ENCODE results near the gene CEP41. TPM values are rescaled to one million over a fixed set of nuclear protein-coding genes. Genes with fewer than 3 reads are reported as not detected.

The CEP41 gene
- total RNA-seq, 3 donors from 2014 or later = 5.9 to 8.9 (median 7.0) TPM

GRCh38 chr7:130486114-130486953 is 45.5 kb upstream of the CEP41 start:
- intact Hi-C loops (cut with DNase I; ENCODE audit: low total_unique reads) = no loop called here
- peak; percentile 50 to 77 (median 71) for TF ChIP-seq CTCF (IDR thresholded peaks at IDR 0.05)
- no peak for TF ChIP-seq POLR2A (IDR thresholded peaks at IDR 0.05)

GRCh38 chr7:130485734-130486113 is 44.9 kb upstream of the CEP41 start:
- Histone ChIP-seq H3K4me1 (no peaks in the 10 kb centered on the region), H3K9me3 (no peaks in the 10 kb centered on the region), H3K36me3 (no peaks in the 10 kb centered on the region), H3K4me3 (peak overlapping the region; percentile 35 to 73 (median 60)), H3K27ac (peak overlapping the region; percentile 81 to 83), H3K27me3 (no peaks in the 10 kb centered on the region)
- intact Hi-C loops (cut with DNase I; ENCODE audit: low total_unique reads) = no loop called here
- no peak for DNase-seq (ENCODE audit: low spot score in 2 of 2)
- no peak for TF ChIP-seq CTCF (IDR thresholded peaks at IDR 0.05)
- no peak for TF ChIP-seq POLR2A (IDR thresholded peaks at IDR 0.05)
- TF ChIP-seq POLR2AphosphoS5 (IDR thresholded peaks at IDR 0.05) = no peak

More at GRCh38 chr7:130486114-130486953, 45.5 kb upstream of the CEP41 start:
- peak overlapping the region; percentile 35 to 73 (median 60) for H3K4me3 ChIP-seq
- H3K36me3 ChIP-seq = no peaks in the 10 kb centered on the region
- H3K27me3 ChIP-seq = no peaks in the 10 kb centered on the region
- H3K4me1 ChIP-seq = no peaks in the 10 kb centered on the region
- peak overlapping the region; percentile 81 to 83 for H3K27ac ChIP-seq
- H3K9me3 ChIP-seq = no peaks in the 10 kb centered on the region
- peak; percentile 62 to 64 for DNase-seq (ENCODE audit: low spot score in 2 of 2)

- intact Hi-C loops (cut with DNase I; ENCODE audit: low total_unique reads) = no loop called here
- no peaks in the 10 kb centered on the region for H3K27me3 ChIP-seq
- no peak overlapping the region for H3K27ac ChIP-seq
- DNase-seq (ENCODE audit: low spot score in 2 of 2) = no peak
- H3K4me3 ChIP-seq = no peak overlapping the region
- no peaks in the 10 kb centered on the region for H3K36me3 ChIP-seq
- no peaks in the 10 kb centered on the region for H3K4me1 ChIP-seq
- no peaks in the 10 kb centered on the region for H3K9me3 ChIP-seq
- TF ChIP-seq CTCF (IDR thresholded peaks at IDR 0.05) (no peak), POLR2A (IDR thresholded peaks at IDR 0.05) (no peak), POLR2AphosphoS5 (IDR thresholded peaks at IDR 0.05) (no peak)
Observed at GRCh38 chr7:130483031-130483430, 42.2 kb upstream of the CEP41 start.

DNA sequence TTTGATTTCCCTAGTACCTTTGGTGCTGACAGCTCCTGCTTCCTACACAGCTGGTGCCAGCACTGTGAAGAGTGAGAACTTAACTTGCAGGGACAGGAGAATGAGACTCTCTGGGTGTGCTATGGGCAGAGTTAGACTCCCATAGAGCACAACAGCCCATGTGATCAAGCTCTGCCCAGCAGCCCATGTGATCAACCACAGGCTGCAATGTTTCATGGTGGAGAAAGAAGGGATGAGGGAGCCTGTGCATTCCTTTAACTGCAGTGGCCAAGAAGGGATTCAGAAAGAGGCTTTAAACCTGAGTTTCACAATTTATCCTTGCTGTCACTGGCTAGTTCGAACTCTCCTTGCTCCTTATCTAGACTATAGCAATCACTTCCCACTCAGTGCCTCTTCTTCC is 41.1 kb upstream of the CEP41 start:
- intact Hi-C loops (cut with DNase I; ENCODE audit: low total_unique reads) = no loop called here
- H3K27ac ChIP-seq = peak overlapping the region; percentile 31 to 45
- H3K4me3 ChIP-seq = no peak overlapping the region
- H3K36me3 ChIP-seq = no peaks in the 10 kb centered on the region
- no peak for DNase-seq (ENCODE audit: low spot score in 2 of 2)
- no peaks in the 10 kb centered on the region for H3K9me3 ChIP-seq
- no peak for TF ChIP-seq CTCF (IDR thresholded peaks at IDR 0.05)
- no peak for TF ChIP-seq POLR2A (IDR thresholded peaks at IDR 0.05)
- TF ChIP-seq POLR2AphosphoS5 (IDR thresholded peaks at IDR 0.05) = no peak
- H3K27me3 ChIP-seq = no peaks in the 10 kb centered on the region
- H3K4me1 ChIP-seq = no peaks in the 10 kb centered on the region

DNA sequence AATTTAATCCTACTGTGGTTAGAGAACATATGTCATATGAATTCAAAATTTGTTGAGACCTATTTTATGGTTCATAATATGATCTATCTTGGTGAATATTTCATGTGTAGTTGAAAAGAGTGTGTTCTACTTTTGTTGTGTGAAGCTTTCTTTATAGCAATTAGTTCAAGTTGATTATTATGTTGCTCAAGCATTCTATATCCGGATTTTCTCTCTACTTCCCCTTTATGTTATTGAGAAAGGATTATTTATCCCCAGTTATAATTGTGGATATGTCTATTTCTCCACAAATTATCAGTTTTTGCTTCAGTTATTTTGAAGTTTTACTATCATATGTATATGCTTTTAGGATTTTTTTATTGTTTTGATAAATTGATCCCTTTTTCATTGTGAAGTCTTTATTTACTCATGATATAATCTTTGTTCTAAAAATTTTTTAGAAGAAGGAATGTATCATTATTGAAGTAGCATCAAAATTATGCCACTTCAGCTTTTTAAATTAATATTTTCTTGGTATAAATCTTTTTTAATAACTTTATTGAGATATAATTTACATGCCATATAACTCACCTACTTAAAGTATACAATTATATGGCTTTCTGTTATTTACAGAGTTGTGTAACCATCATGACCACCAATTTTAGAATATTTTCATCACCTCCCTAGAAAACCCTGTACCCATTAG is 39.0 kb upstream of the CEP41 start:
- TF ChIP-seq POLR2A (IDR thresholded peaks at IDR 0.05) (no peak), CTCF (IDR thresholded peaks at IDR 0.05) (no peak), POLR2AphosphoS5 (IDR thresholded peaks at IDR 0.05) (no peak)
- no peaks in the 10 kb centered on the region for H3K4me1 ChIP-seq
- H3K27ac ChIP-seq = no peak overlapping the region
- H3K27me3 ChIP-seq = no peaks in the 10 kb centered on the region
- H3K36me3 ChIP-seq = no peaks in the 10 kb centered on the region
- H3K9me3 ChIP-seq = no peaks in the 10 kb centered on the region
- intact Hi-C loops (cut with DNase I; ENCODE audit: low total_unique reads) = loop anchor here (2.0 kb wide), 1 partner anchor 39 kb away; the partner anchor contains the start of gene CEP41
- no peak overlapping the region for H3K4me3 ChIP-seq
- DNase-seq (ENCODE audit: low spot score in 2 of 2) = no peak
